Fibroblast of pulmonary artery (primary cell): ENCODE results near the gene SLF1.

ENCODE experiments used
- DNase-seq: peaks from one replicate; pipeline ENCODE4 v3.0.0-alpha.2; 2010; ENCODE audit warnings: low read depth
- H3K4me3 ChIP-seq: replicated peaks from 2 replicates; pipeline ENCODE4 v1.5.1; 2011; ENCODE audit warnings: low read depth, mild to moderate bottlenecking, control low read depth, low read length, moderate library complexity
- TF ChIP-seq, protein P1 (sequence below): IDR thresholded peaks from 2 replicates; pipeline ENCODE4 v1.5.1; 2011; ENCODE audit warnings: mild to moderate bottlenecking, control low read depth, low read length, inconsistent platforms; ENCODE audit errors: missing control alignments

The SLF1 gene

DNA sequence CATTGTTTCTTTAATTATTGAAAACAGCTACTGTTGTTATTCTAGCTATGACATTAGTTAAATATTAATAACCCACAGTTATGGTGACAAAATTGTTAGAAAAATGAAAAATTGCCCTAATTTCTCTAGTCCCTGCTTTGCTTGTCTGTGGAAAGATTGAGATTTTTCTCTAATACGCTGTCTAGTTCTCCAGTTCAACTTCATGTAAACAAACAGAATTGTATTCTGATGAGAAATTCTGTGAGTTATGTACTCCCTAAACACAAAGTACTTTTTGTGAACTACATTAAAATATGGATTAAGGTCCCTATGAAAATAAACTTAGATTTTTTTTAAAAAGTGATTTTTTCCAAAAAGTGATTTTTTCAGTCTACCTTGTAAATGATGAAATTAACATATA is 8.7 kb downstream of the SLF1 start:
- TF ChIP-seq, protein P1, sequence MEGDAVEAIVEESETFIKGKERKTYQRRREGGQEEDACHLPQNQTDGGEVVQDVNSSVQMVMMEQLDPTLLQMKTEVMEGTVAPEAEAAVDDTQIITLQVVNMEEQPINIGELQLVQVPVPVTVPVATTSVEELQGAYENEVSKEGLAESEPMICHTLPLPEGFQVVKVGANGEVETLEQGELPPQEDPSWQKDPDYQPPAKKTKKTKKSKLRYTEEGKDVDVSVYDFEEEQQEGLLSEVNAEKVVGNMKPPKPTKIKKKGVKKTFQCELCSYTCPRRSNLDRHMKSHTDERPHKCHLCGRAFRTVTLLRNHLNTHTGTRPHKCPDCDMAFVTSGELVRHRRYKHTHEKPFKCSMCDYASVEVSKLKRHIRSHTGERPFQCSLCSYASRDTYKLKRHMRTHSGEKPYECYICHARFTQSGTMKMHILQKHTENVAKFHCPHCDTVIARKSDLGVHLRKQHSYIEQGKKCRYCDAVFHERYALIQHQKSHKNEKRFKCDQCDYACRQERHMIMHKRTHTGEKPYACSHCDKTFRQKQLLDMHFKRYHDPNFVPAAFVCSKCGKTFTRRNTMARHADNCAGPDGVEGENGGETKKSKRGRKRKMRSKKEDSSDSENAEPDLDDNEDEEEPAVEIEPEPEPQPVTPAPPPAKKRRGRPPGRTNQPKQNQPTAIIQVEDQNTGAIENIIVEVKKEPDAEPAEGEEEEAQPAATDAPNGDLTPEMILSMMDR = no peak
- no peak overlapping the region for H3K4me3 ChIP-seq
- no peak for DNase-seq

DNA sequence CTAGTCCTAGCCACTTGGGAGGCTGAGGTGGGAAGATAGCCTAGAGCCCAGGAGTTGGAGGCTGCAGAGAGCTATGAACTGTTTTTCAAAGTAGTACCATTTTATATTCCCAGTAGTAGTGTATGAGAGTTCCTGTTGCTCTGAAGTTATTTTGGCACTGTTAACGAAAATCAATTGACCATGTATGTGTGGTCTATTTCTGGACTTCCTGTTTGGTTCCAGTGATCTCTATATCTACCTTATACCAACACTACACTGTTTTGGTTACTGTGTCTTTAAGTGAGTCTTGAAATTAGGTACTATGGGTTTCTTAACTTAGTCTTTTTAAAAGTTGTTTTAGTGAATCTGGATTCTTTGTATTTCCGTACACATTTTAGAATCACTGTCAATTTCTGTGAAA is 13.6 kb downstream of the SLF1 start:
- TF ChIP-seq, protein P1 = no peak
- no peak for DNase-seq
- H3K4me3 ChIP-seq = no peak overlapping the region

DNA sequence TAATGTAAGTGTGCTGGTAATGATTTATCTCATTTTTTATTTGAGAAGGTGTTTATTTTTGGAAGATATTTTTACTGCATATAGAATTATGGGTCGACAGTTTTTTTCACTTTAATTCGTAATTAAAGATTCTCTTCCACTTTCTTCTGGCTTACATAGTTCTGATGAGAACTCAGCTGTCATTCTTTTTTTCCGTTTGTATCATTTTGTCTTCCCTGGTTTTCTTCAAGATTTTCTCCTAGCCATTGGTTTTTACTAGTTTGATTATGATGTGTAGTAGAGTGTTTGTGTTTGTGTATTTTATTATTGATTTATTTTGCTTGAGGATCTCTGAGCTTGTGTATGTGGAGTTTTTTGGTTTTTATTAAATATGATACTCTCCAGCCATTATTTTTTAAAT is 21.7 kb downstream of the SLF1 start:
- TF ChIP-seq, protein P1 = no peak
- no peak overlapping the region for H3K4me3 ChIP-seq
- DNase-seq = no peak

DNA sequence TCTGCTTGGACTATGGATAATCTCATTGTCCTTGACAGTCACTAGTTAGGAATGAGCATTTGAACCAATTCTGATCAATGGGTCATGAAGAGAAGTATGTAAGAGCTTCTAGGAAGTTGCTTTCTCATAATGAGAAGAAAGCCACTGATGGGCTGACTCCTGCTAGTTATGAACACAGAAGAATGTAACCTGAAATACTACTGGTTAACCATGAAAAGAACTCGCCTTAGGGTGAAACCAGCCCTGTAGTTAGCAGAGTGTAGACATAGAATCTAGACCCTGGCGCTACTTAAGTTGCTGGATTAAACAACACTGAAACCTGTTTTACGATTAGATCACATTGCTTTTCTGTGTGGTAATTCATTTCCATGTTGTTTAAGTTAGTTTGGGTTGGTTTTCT is 26.6 kb downstream of the SLF1 start:
- TF ChIP-seq, protein P1 = no peak
- no peak for DNase-seq
- H3K4me3 ChIP-seq = no peak overlapping the region

DNA sequence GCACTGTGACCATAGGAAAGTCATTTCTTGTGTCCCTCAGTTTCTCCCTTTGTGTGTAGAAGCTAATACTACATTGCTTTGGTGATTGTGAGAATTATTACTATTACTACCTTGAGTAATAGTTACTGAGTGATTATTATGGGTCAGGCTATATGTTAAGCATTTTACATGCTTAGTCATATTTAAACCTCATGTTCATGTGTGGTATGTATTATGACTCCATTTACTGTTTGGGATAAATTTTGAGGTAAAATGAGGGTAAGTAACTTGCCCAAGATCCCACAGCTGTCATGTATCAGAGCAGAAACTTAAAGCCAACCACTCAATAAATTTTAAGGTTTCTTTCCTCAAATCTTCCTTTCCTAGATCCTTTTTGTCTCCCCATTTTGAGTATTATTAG is 28.3 kb downstream of the SLF1 start:
- TF ChIP-seq, protein P1 = no peak

DNA sequence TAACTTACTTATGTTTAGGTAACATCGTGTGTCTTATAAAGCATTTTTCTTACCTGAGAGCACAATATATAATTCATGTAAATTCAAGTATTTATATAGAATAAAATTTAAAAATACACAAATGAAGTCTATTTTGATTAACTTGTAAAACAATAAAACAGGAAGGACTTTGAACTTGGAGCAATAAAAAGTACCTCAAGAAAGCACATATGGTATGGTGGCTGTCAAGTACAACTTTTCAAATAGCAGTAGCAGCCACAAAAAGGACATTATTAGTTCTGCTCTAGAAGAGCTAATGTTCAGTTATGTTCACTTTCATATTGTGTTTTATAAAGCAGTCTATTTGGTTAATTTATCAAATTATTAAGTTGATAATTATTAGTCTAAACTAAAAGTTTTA is 31.4 kb downstream of the SLF1 start:
- no peak for DNase-seq
- TF ChIP-seq, protein P1 = no peak
- H3K4me3 ChIP-seq = no peak overlapping the region

More for the DNA sequence above, 28.3 kb downstream of the SLF1 start:
- no peak for DNase-seq
- no peak overlapping the region for H3K4me3 ChIP-seq

DNA sequence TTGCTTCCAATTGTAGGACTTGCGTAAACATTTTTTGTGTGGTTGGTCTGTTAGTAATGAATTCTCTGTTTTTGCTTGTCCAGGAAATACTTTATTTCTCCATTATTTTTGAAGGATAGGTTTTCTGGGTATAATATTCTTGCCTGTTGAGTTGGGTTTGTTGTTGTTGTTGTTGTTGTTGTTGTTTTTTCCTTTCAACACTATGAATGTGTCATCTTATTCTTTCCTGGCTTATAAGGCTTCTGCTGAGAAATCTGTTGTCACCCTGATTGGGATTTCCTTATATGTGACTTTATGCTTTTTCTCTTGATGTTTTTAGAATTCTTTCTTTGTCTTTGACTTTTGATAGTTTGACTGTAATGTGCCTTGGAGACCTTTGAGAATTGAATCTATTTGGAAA is 39.8 kb downstream of the SLF1 start:
- TF ChIP-seq, protein P1 = no peak
- no peak for DNase-seq
- H3K4me3 ChIP-seq = no peak overlapping the region
